Measurements from ENCODE around the gene KIAA0232.

GRCh38 chr4:6760865-6761264 is 21.7 kb upstream of the KIAA0232 start:
- TF ChIP-seq EZH2phosphoT487 (IDR thresholded peaks at IDR 0.05; ENCODE audit: low read depth), result no peak
- no peak for TF ChIP-seq CTCF (IDR thresholded peaks at IDR 0.05; ENCODE audit: low read depth, low read length)

Measured in OCI-LY3 (cell line).